ENCODE measurements around the gene MAGT1.

The MAGT1 gene

GRCh38 chrX:77917294-77917933 lies 22.2 kb upstream of the MAGT1 start:
- H3K4me3 ChIP-seq: no peak overlapping the region
- intact Hi-C loops (cut with DNase I; ENCODE audit: low total_unique reads): no loop called here
- H3K9me3 ChIP-seq: no peaks in the 10 kb centered on the region
- DNase-seq: no peak
- H3K27me3 ChIP-seq: no peaks in the 10 kb centered on the region
- H3K27ac ChIP-seq: no peak overlapping the region
- TF ChIP-seq, protein P1, sequence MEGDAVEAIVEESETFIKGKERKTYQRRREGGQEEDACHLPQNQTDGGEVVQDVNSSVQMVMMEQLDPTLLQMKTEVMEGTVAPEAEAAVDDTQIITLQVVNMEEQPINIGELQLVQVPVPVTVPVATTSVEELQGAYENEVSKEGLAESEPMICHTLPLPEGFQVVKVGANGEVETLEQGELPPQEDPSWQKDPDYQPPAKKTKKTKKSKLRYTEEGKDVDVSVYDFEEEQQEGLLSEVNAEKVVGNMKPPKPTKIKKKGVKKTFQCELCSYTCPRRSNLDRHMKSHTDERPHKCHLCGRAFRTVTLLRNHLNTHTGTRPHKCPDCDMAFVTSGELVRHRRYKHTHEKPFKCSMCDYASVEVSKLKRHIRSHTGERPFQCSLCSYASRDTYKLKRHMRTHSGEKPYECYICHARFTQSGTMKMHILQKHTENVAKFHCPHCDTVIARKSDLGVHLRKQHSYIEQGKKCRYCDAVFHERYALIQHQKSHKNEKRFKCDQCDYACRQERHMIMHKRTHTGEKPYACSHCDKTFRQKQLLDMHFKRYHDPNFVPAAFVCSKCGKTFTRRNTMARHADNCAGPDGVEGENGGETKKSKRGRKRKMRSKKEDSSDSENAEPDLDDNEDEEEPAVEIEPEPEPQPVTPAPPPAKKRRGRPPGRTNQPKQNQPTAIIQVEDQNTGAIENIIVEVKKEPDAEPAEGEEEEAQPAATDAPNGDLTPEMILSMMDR (IDR thresholded peaks at IDR 0.05): no peak
- peaks cover 0 to 4% (median 0%) of the 10 kb centered on the region in 4 donors for H3K4me1 ChIP-seq
- H3K36me3 ChIP-seq: no peaks in the 10 kb centered on the region

DNA sequence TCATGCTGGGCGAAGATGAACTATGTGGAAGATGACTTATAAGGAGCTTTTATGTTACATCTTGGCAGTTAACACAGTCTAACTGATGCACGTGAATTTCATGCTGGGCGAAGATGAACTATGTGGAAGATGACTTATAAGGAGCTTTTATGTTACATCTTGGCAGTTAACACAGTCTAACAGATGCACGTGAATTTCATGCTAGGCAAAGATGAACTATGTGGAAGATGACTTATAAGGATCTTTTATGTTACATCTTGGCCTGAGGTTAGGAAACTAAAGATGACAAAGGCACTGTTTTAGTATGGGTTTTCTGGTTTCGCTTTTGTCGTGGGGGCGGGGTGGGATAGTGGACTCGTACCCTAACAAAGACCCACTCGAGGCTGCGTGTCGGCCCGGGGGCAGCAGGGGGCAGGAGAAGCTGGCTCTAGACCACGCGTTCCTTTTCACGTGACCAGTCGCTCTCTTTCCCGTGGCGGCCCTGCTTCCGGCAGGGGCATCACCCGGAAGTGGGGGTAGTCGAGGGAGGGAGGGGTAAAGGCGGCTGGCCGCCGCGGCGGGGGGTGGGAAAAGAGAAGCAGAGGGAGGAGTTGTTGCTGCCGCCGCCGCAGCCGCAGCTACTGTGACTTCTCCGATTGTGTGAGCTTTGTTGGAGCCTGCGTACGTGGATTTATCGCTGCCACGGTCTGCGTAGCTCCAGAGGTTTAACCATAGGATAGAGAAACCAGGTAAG lies 15.0 kb upstream of the MAGT1 start, which contains the start of gene ATP7A:
TSS of gene ATP7A (plus strand) at position 586 of the 733 bp plus-strand sequence. CDS start 60,949 bp downstream, outside the sequence.
- Histone ChIP-seq H3K36me3 (no peaks in the 10 kb centered on the region), H3K27me3 (no peaks in the 10 kb centered on the region), H3K4me3 (peak within 1 kb of the TSS; percentile 57 to 66), H3K4me1 (peaks cover 0 to 10% (median 0%) of the 10 kb centered on the region in 4 donors), H3K27ac (peak within 1 kb of the TSS; percentile 79 to 85), H3K9me3 (no peaks in the 10 kb centered on the region)
- intact Hi-C loops (cut with DNase I; ENCODE audit: low total_unique reads): no loop called here
- DNase-seq: peak; percentile 84 to 92
- TF ChIP-seq, protein P1 (IDR thresholded peaks at IDR 0.05): peak; percentile 39 to 49

DNA sequence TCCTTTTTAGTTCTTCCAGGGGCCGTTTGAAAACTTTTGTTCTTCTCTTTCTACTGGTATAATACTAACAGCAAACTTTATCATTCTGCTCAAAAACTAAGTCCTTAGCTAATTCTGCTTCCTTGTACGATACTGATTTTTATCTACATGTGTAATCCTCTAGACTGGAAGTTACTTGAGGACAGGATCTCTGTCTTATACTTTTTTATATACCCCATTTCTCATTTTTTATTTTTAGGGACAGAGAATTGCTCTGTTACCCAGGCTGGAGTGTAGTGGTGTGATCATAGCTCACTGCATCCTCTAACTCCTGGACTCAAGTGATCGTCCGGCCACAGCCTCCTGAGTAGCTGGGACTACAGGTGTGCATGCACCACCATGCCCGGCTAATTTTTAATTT lies 6.3 kb upstream of the MAGT1 start:
- H3K4me1 ChIP-seq: peaks cover 0 to 15% (median 2%) of the 10 kb centered on the region in 4 donors
- no peak for DNase-seq
- TF ChIP-seq, protein P1 (IDR thresholded peaks at IDR 0.05): no peak
- peaks cover 0 to 9% (median 6%) of the 10 kb centered on the region in 3 donors for H3K36me3 ChIP-seq
- no peak overlapping the region for H3K27ac ChIP-seq
- no peaks in the 10 kb centered on the region for H3K9me3 ChIP-seq
- no peak overlapping the region for H3K4me3 ChIP-seq
- no peaks in the 10 kb centered on the region for H3K27me3 ChIP-seq
- intact Hi-C loops (cut with DNase I; ENCODE audit: low total_unique reads): no loop called here

- peak overlapping the region; percentile 56 to 60 for H3K4me3 ChIP-seq
- no peaks in the 10 kb centered on the region for H3K27me3 ChIP-seq
- H3K4me1 ChIP-seq: peaks cover 0 to 15% (median 2%) of the 10 kb centered on the region in 4 donors
- DNase-seq: no peak
- TF ChIP-seq, protein P1 (IDR thresholded peaks at IDR 0.05): no peak
- peak overlapping the region in 1 of 2 donors; percentile 81 for H3K27ac ChIP-seq
- intact Hi-C loops (cut with DNase I; ENCODE audit: low total_unique reads): no loop called here
- no peaks in the 10 kb centered on the region for H3K9me3 ChIP-seq
- peaks cover 0 to 9% (median 6%) of the 10 kb centered on the region in 3 donors for H3K36me3 ChIP-seq
These were observed 5.5 kb upstream of the MAGT1 start for GRCh38 chrX:77900688-77901087.

DNA sequence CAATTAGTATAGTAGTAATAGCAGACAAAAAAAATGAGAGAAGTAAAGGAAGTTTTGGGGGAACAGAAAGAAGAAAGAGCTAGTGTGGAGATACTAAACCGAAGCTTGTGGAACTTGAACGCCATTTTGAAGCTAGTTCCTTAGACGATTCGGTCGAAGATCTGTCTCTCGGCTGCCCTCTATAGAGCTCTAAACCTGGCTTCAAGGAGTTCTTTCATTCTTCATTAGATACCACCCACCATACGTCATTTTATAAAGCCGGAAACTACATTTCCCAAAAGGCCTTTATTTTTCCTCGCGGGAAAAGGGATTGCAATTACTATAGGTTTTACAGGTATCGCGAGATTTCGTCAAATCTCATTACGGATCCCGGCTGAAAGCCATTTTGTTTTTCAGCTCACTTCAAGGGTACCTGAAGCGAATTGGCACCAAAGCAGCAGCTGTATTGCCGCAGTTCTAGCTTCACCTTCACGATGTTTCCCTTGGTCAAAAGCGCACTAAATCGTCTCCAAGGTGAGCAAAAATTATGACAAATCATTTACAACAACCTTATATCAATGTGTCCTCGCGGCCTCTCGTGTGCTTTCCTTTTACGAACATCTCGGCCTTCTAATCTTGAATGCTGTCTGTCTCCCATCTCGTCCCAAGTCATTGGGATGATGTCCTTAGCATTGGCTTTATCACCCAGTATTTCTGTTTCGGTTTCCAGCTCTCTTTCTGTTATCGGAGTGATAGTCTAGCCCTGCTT lies 4.0 kb upstream of the MAGT1 start, which contains the start of gene COX7B:
TSS of gene COX7B (plus strand) at position 388 of the 748 bp plus-strand sequence. CDS start at position 474, 86 bp downstream.
- intact Hi-C loops (cut with DNase I; ENCODE audit: low total_unique reads): no loop called here
- Histone ChIP-seq H3K9me3 (no peaks in the 10 kb centered on the region), H3K27ac (peak within 1 kb of the TSS; percentile 77 to 81), H3K4me1 (peaks cover 0 to 15% (median 2%) of the 10 kb centered on the region in 4 donors), H3K36me3 (peaks cover 0 to 9% (median 4%) of the 10 kb centered on the region in 3 donors), H3K4me3 (peak within 1 kb of the TSS; percentile 56 to 60), H3K27me3 (no peaks in the 10 kb centered on the region)
- DNase-seq: peak; percentile 46 to 74
- TF ChIP-seq, protein P1 (IDR thresholded peaks at IDR 0.05): peak; percentile 27

Measured in tibial artery (tissue), 4 donors.